ENCODE results near the gene ANKRD36C.
"Not testable (repeated sequence)": the region's sequence is repeated elsewhere in the genome, so short reads cannot be mapped to it uniquely, and the experiment has no call there.

DNA sequence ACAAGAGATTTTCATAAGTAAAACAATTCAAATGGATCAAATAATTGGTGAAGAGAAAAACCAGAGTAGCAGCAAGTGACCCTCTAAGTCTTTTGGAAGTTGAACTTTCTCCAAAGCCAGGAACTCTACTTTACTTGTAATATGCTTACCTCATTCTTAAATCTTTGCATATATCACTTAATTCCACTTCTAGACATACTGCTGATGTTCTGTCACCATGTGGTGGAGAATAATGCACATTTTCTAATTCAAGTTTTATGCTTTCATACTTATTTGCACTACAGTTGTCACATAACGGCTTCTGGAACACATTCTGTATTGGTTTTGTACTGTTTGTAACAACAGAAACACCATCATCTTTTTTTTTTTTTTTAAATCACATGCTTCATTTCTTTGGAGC, 123.7 kb downstream of the ANKRD36C start:
- TF ChIP-seq EZH2phosphoT487 (IDR thresholded peaks at IDR 0.05; ENCODE audit: insufficient read depth, low read depth); EZH2 (IDR thresholded peaks at IDR 0.05; ENCODE audit: insufficient read depth, poor library complexity, severe bottlenecking): not testable (repeated sequence)
